GM12875 (cell line): Measurements from ENCODE around the gene PHLPP1.

Experiments
- H3K4me3 ChIP-seq: one replicate; pipeline ENCODE4 v1.5.1; 2011; ENCODE audit warnings: low read depth, low read length, control low read depth
- TF ChIP-seq, protein P1 (sequence below): IDR thresholded peaks from 2 replicates; pipeline ENCODE4 v1.5.1; 2011; ENCODE audit warnings: low read depth, mild to moderate bottlenecking, control low read depth, inconsistent platforms, low read length, moderate library complexity, borderline replicate concordance; ENCODE audit not compliant: insufficient read depth

Gene PHLPP1

DNA sequence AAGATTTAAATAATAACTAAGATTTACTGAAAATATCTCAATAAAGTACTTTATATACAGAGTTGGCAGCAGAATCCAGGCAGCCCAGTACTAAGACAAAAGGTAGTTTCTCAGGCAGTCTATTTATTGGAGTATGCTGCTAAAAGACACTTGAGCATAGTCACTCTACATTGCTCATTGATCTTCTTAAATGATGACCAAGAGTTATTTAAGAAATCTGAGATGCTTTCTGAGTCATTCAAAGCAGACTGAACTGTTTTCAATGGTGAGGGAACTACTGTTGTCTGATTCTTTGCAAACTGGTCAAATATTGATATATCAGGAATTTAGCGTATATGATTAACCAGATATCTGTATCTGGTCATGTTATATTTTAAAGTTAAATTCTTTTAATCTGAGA is 133.6 kb downstream of the PHLPP1 start:
- H3K4me3 ChIP-seq: no peak overlapping the region
- TF ChIP-seq, protein P1, sequence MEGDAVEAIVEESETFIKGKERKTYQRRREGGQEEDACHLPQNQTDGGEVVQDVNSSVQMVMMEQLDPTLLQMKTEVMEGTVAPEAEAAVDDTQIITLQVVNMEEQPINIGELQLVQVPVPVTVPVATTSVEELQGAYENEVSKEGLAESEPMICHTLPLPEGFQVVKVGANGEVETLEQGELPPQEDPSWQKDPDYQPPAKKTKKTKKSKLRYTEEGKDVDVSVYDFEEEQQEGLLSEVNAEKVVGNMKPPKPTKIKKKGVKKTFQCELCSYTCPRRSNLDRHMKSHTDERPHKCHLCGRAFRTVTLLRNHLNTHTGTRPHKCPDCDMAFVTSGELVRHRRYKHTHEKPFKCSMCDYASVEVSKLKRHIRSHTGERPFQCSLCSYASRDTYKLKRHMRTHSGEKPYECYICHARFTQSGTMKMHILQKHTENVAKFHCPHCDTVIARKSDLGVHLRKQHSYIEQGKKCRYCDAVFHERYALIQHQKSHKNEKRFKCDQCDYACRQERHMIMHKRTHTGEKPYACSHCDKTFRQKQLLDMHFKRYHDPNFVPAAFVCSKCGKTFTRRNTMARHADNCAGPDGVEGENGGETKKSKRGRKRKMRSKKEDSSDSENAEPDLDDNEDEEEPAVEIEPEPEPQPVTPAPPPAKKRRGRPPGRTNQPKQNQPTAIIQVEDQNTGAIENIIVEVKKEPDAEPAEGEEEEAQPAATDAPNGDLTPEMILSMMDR: no peak

DNA sequence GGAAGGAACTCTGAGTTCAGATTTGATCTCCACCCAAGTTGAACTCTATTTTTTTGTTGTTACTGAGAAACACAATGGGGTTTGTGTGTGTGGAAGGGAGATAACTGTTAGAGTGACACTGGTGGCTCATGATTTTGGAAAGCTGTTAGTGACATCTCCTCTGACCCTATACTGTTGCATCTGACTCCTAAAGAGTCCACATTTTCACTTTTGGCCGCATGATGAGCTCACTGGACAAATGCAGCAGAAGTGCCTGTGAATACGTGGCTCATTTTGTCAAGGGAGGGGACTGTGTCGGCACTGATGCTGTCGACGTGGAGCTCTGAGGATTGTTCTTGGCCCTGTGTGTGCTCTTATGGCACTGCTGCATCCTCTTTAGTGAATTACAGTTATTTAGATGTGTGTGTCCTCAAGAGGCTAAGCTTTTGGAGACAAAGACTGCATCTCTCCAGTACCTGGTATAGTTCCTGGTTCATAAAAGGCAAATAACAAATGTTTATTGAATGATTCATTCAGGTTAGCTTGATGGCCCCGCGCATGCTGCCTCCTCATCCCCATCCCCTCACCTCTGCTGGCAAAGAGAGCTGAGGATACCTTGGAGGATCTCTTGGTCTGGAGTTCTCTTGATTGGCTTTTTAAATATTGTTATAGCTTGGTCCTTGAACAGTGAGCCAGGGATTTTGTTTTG is 135.4 kb downstream of the PHLPP1 start:
- no peak overlapping the region for H3K4me3 ChIP-seq
- TF ChIP-seq, protein P1: no peak

DNA sequence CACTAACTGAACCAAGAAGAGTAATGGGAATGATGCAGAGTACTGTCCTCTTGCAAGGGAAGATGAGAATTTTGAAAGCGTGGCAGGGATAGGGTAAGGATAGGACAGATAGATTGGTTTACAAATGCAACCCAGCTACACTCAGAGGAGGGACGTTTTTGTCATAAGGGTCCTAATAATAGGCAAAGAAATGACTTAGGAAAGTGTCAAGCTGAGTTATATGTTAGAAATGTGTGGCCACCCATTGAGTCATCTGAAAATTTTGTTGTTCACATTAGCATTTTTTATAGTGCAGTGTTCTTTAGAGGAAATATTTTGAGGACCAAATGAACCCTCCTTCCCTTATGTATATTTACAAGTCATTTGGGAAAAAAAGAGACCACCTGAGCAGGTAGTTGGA is 137.5 kb downstream of the PHLPP1 start:
- TF ChIP-seq, protein P1: no peak
- H3K4me3 ChIP-seq: no peak overlapping the region

DNA sequence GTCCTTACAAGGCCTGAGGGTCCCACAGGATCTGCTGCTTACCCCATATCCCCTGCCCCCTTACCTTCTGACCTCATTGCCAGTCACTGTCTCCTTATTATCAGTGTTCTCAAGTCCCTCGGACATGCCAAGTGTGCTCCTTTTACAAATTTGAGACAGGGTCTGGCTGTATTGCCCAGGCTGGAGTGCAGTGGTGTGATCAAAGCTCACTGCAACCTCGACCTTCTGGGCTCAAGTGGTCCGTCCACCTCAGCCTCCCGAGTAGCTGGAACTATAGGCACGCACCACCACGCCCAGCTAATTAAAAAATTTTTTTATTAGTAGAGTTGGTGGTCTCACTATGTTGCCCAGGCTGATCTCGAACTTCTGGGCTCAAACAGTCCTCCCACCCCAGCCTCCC is 141.0 kb downstream of the PHLPP1 start:
- no peak overlapping the region for H3K4me3 ChIP-seq
- TF ChIP-seq, protein P1: no peak

DNA sequence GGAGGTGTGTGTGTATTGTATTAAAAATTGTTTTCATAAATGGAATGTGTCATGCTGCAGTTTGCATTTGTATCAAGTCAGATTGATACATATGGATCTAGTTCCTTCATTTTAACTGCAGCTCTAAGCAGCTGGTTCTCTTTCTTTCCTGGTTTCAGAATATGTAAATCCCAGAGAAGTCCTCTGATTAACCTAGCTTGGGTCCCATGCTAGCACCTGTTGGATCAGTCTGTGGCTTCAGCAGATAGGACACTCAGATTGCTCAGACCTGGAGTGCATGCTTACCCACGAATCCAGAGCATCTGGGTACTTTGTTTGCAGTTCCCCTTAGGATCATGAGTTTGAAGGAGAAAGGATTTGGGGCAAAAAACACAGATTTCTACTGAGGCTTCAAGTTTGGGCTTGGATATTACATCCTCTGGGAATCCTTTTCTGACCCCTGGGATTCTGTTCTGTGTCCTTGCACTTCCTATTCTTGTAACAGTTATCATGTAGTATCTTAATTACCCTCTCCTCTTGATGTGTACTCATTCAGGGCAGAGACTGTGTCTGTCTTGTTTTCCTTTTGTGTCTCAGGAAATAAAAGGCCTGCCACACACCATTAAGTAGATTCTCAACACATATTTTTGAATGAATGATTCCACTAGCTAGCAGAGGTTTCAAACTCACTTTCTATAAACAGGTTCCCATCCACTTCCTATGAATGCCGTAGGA is 142.1 kb downstream of the PHLPP1 start:
- H3K4me3 ChIP-seq: no peak overlapping the region
- TF ChIP-seq, protein P1: no peak

DNA sequence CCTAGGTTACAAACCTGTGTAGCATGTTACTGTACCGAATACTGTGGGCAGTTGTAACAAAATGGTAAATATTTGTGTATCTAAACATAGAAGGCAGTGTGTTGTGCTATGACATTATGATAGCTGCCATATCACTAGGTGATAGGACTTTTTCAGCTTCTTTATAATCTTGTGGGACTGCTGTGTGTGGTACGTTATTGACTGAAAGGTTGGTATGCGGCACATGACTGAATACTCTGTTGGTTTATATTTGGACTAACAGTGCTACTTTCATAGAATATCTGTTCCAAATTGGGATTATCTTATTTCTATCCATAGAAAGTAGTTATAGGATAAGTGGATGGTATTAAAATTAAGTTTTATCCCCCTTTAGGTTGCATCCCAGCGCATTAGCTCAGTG is 144.7 kb downstream of the PHLPP1 start:
- H3K4me3 ChIP-seq: no peak overlapping the region
- TF ChIP-seq, protein P1: no peak

DNA sequence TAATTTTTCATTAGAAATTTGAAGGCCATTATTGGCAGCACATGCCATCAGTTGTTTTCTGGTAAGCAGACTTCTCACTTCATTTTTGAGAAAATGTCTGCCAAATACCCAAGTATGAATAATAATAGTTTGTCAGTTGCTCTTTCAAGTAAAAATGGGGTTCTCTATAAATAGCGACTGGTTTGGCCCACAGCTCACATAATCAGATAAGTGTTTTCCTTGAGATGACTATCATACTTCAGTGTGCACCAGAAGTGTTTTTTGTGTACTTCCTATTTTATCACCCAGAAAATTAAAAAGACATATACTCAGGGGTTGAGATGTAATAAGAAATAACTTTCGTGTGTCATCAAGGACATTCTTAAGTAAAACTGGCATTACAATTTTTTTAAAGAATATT is 147.1 kb downstream of the PHLPP1 start:
- TF ChIP-seq, protein P1: no peak
- H3K4me3 ChIP-seq: no peak overlapping the region
